Kidney epithelial cell (primary cell): ENCODE data around the gene CCDC110. TPM values are rescaled to one million over a fixed set of nuclear protein-coding genes. Genes with fewer than 3 reads are reported as not detected.
A peak's percentile ranks its signal among the peaks of the same experiment; 100 is the strongest.

Source experiments
- DNase-seq: peaks from one replicate; pipeline ENCODE4 v3.0.0-alpha.2; 2010; ENCODE audit warnings: low read depth
- H3K27me3 ChIP-seq: 2 replicates; pipeline ENCODE4 v1.6.0; 2011; ENCODE audit warnings: low read length; ENCODE audit not compliant: control insufficient read depth, insufficient read depth
- H3K36me3 ChIP-seq: 2 replicates; pipeline ENCODE4 v1.5.1; 2011; ENCODE audit warnings: low read length; ENCODE audit not compliant: control insufficient read depth, insufficient read depth
- H3K4me3 ChIP-seq: 2 replicates; pipeline ENCODE4 v1.5.1; 2011; ENCODE audit warnings: low read depth, mild to moderate bottlenecking, control low read depth, low read length
- total RNA-seq: library from RNA; depleted of rRNA; stranded (reverse); fragments of >200 nt; gene quantifications from 2 replicates; pipeline ENCODE4 v1.2.3, GENCODE V29; 2015
- TF ChIP-seq, protein P1 (sequence below): IDR thresholded peaks from 2 replicates; pipeline ENCODE4 v1.5.1; 2011; ENCODE audit warnings: mild to moderate bottlenecking, moderate library complexity, low read length, control low read depth, inconsistent platforms; ENCODE audit not compliant: insufficient read depth, poor library complexity, severe bottlenecking

Gene CCDC110
- total RNA-seq, 1 donor from 2014 or later = 0.38 TPM

DNA sequence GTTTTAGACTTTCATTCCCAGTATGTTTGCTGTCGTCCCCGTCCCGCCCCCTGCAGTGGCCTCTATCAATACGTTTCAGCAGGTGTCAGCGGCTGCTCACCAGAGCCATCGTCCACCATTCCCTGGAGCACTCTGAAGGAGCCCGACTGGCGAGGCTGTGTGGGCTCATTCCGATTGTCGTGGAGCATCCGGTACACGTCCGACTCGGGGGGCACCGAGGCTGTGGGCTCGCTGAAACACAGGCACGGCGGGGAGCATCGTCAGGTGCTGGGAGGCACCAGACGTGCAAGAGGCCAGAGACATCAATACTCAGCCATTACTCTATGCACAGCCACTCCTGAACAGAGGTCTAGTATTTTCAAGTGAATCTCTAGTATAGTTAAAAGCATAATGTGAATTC, 34.9 kb upstream of the CCDC110 start:
- no peak overlapping the region for H3K4me3 ChIP-seq
- TF ChIP-seq, protein P1, sequence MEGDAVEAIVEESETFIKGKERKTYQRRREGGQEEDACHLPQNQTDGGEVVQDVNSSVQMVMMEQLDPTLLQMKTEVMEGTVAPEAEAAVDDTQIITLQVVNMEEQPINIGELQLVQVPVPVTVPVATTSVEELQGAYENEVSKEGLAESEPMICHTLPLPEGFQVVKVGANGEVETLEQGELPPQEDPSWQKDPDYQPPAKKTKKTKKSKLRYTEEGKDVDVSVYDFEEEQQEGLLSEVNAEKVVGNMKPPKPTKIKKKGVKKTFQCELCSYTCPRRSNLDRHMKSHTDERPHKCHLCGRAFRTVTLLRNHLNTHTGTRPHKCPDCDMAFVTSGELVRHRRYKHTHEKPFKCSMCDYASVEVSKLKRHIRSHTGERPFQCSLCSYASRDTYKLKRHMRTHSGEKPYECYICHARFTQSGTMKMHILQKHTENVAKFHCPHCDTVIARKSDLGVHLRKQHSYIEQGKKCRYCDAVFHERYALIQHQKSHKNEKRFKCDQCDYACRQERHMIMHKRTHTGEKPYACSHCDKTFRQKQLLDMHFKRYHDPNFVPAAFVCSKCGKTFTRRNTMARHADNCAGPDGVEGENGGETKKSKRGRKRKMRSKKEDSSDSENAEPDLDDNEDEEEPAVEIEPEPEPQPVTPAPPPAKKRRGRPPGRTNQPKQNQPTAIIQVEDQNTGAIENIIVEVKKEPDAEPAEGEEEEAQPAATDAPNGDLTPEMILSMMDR = no peak
- H3K36me3 ChIP-seq = no peaks in the 10 kb centered on the region
- no peaks in the 10 kb centered on the region for H3K27me3 ChIP-seq
- DNase-seq = no peak

GRCh38 chr4:185504098-185505047, 32.8 kb upstream of the CCDC110 start:
- Histone ChIP-seq H3K4me3 (peak overlapping the region; percentile 34), H3K36me3 (no peaks in the 10 kb centered on the region)
- DNase-seq = peak; percentile 69

GRCh38 chr4:185502386-185502785, 30.9 kb upstream of the CCDC110 start:
- no peak overlapping the region for H3K4me3 ChIP-seq
- no peaks in the 10 kb centered on the region for H3K27me3 ChIP-seq
- no peaks in the 10 kb centered on the region for H3K36me3 ChIP-seq
- TF ChIP-seq, protein P1 = no peak
- no peak for DNase-seq

More at GRCh38 chr4:185504098-185505047, 32.8 kb upstream of the CCDC110 start:
- TF ChIP-seq, protein P1 = no peak
- H3K27me3 ChIP-seq = no peaks in the 10 kb centered on the region

GRCh38 chr4:185500576-185500975, 29.0 kb upstream of the CCDC110 start:
- no peaks in the 10 kb centered on the region for H3K27me3 ChIP-seq
- TF ChIP-seq, protein P1 = no peak
- H3K4me3 ChIP-seq = no peak overlapping the region
- no peaks in the 10 kb centered on the region for H3K36me3 ChIP-seq
- no peak for DNase-seq

DNA sequence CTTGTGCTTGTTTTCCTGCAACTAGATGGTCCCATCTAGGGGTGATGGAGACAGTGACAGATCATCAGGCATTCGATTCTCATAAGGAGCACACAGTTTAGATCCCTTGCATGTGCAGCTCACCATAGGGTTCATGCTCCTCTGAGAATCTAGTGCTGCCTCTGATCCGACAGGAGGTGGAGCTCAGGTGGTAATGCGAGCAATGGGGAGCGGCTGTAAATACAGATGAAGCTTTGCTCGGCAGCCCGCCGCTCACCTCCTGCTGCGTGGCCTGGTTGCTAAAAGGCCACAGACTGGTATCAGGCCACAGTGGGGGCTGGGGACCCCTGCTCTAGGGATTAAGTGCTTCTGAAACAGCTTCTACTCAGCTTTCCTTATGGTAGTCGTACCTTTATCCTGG, 28.5 kb upstream of the CCDC110 start:
- TF ChIP-seq, protein P1 = no peak
- no peak for DNase-seq
- no peaks in the 10 kb centered on the region for H3K27me3 ChIP-seq
- no peak overlapping the region for H3K4me3 ChIP-seq
- no peaks in the 10 kb centered on the region for H3K36me3 ChIP-seq
